Lower lobe of right lung (tissue), 2 donors: ENCODE measurements around the gene PAH. TPM values are rescaled to one million over a fixed set of nuclear protein-coding genes. Genes with fewer than 3 reads are reported as not detected.
A peak's percentile ranks its signal among the peaks of the same experiment; 100 is the strongest.

Experiments used
- ATAC-seq, 2 donors: fragments of 200-7000 bp; cut with Tn5 transposase; one replicate each; pipeline ENCODE4 v1.9.1; 2020 to 2022; ENCODE audit warnings: mild to moderate bottlenecking in 2 of 2, moderate library complexity in 2 of 2
- DNase-seq: peaks from one replicate; pipeline ENCODE4 v3.0.0-alpha.2; 2020
- H3K27ac ChIP-seq: fragments of 200-600 bp; one replicate; pipeline ENCODE4 v1.8.0; 2022
- H3K27me3 ChIP-seq: fragments of 200-600 bp; one replicate; pipeline ENCODE4 v1.8.0; 2022; ENCODE audit warnings: low read depth
- H3K36me3 ChIP-seq: fragments of 200-600 bp; one replicate; pipeline ENCODE4 v1.8.0; 2022; ENCODE audit warnings: mild to moderate bottlenecking
- H3K4me1 ChIP-seq: fragments of 200-600 bp; one replicate; pipeline ENCODE4 v1.8.0; 2022
- H3K4me3 ChIP-seq: fragments of 200-600 bp; one replicate; pipeline ENCODE4 v1.8.0; 2022; ENCODE audit warnings: mild to moderate bottlenecking
- H3K9me3 ChIP-seq: fragments of 200-600 bp; one replicate; pipeline ENCODE4 v1.8.0; 2022
- CTCF ChIP-seq: fragments of 200-600 bp; IDR thresholded peaks from one replicate; pipeline ENCODE4 v1.8.0; 2022; ENCODE audit warnings: antibody characterized with exemption, mild to moderate bottlenecking
- intact Hi-C: fragments of 100-400 bp; cut with DNase I; formaldehyde crosslinking; loops from one replicate; pipeline ENCODE4 v1.11.0; 2022
- total RNA-seq: library from RNA; stranded (reverse); fragmentation: NEBNext Ultra II Directional; extraction: Animal tissue kit (Norgen Biotek cat#: 25700); gene quantifications from one replicate; pipeline ENCODE4 v1.2.1, GENCODE V29; 2021
- donor health status: DM: no; HTN: yes; CAD: no; lungs with severe emphysema.

PAH gene
- total RNA-seq, 1 donor from 2014 or later, result not detected

GRCh38 chr12:102958830-102959176 is 41.8 kb upstream of the PAH start:
- ATAC-seq (no peak), DNase-seq (no peak)
- intact Hi-C loops, result no loop called here
- Histone ChIP-seq H3K4me3 (peak overlapping the region; percentile 44), H3K36me3 (no peaks in the 10 kb centered on the region), H3K9me3 (peaks cover 2% of the 10 kb centered on the region), H3K27ac (no peak overlapping the region), H3K4me1 (peaks cover 12% of the 10 kb centered on the region), H3K27me3 (peaks cover 95% of the 10 kb centered on the region)
- TF ChIP-seq CTCF, result no peak

- Histone ChIP-seq H3K4me1 (peaks cover 12% of the 10 kb centered on the region), H3K4me3 (peak overlapping the region; percentile 44), H3K27ac (no peak overlapping the region), H3K9me3 (no peaks in the 10 kb centered on the region), H3K27me3 (peaks cover 94% of the 10 kb centered on the region), H3K36me3 (no peaks in the 10 kb centered on the region)
- no peak for TF ChIP-seq CTCF
- intact Hi-C loops, result no loop called here
- peak in 1 of 2 donors; percentile 13 for ATAC-seq
- no peak for DNase-seq
Measured at GRCh38 chr12:102958073-102958829, 41.2 kb upstream of the PAH start.

GRCh38 chr12:102957339-102958050 is 40.5 kb upstream of the PAH start, which contains the start of gene ASCL1:
TSS of gene ASCL1 (plus strand) at chr12:102957674. CDS start at chr12:102958245, 571 bp downstream.
- no peak for DNase-seq
- intact Hi-C loops, result no loop called here
- H3K4me3 ChIP-seq, result peak within 1 kb of the TSS; percentile 44
- peaks cover 12% of the 10 kb centered on the region for H3K4me1 ChIP-seq
- ATAC-seq, result no peak
- no peaks in the 10 kb centered on the region for H3K9me3 ChIP-seq
- peaks cover 87% of the 10 kb centered on the region for H3K27me3 ChIP-seq
- H3K36me3 ChIP-seq, result no peaks in the 10 kb centered on the region
- TF ChIP-seq CTCF, result no peak
- no peak within 1 kb of the TSS for H3K27ac ChIP-seq

GRCh38 chr12:102956738-102957327 is 39.8 kb upstream of the PAH start:
- H3K27ac ChIP-seq, result no peak overlapping the region
- H3K4me3 ChIP-seq, result no peak overlapping the region
- H3K36me3 ChIP-seq, result no peaks in the 10 kb centered on the region
- intact Hi-C loops, result no loop called here
- DNase-seq (no peak), ATAC-seq (no peak)
- TF ChIP-seq CTCF, result no peak
- peaks cover 86% of the 10 kb centered on the region for H3K27me3 ChIP-seq
- H3K9me3 ChIP-seq, result no peaks in the 10 kb centered on the region
- H3K4me1 ChIP-seq, result peaks cover 12% of the 10 kb centered on the region

- DNase-seq (no peak), ATAC-seq (peak; percentile 23 to 41)
- Histone ChIP-seq H3K4me3 (no peak overlapping the region), H3K27me3 (peaks cover 86% of the 10 kb centered on the region), H3K9me3 (no peaks in the 10 kb centered on the region), H3K4me1 (peaks cover 13% of the 10 kb centered on the region), H3K27ac (no peak overlapping the region), H3K36me3 (no peaks in the 10 kb centered on the region)
- intact Hi-C loops, result no loop called here
- no peak for TF ChIP-seq CTCF
Measured at GRCh38 chr12:102955926-102956737, 39.1 kb upstream of the PAH start.
